Occipital lobe (tissue), 2 donors: ENCODE data around the gene ZNF546. TPM values are rescaled to one million over a fixed set of nuclear protein-coding genes. Genes with fewer than 3 reads are reported as not detected.

Experiments used
- DNase-seq: peaks from one replicate; lab custom pipeline; 2025; lab: John Stamatoyannopoulos, UW
- total RNA-seq: library from RNA; depleted of rRNA; stranded (reverse); fragments of >200 nt; gene quantifications from one replicate; pipeline ENCODE4 v1.2.3, GENCODE V29; 2014

Gene ZNF546
- total RNA-seq, 1 donor from 2014 or later = 27.5 TPM

- DNase-seq = no peak
Measured at GRCh38 chr19:40054632-40055031, 57.8 kb downstream of the ZNF546 start.

- DNase-seq = no peak
Measured at GRCh38 chr19:40055049-40055448, 58.2 kb downstream of the ZNF546 start.

GRCh38 chr19:40055832-40056504 lies 59.1 kb downstream of the ZNF546 start, which contains the start of gene ZNF780B:
Gene ZNF780B (minus strand): TSS chr19:40056231. CDS start chr19:40050332, 5,899 bp downstream.
- DNase-seq = peak; percentile 72

- no peak for DNase-seq
Measured at GRCh38 chr19:40056505-40056904, 59.6 kb downstream of the ZNF546 start.

GRCh38 chr19:40057166-40057565 lies 60.3 kb downstream of the ZNF546 start:
- DNase-seq = no peak

GRCh38 chr19:40059624-40060023 lies 62.8 kb downstream of the ZNF546 start:
- DNase-seq = no peak

- DNase-seq = no peak
Measured at GRCh38 chr19:40070058-40070457, 73.2 kb downstream of the ZNF546 start.

Other genes with a start within 250 kb of the ZNF546 start
- gene LEUTX, start 218.2 kb upstream of the ZNF546 start, total RNA-seq = not detected
- 16.7 TPM for gene DYRK1B, start 162.9 kb upstream of the ZNF546 start, total RNA-seq
- gene FBL, start 150.7 kb upstream of the ZNF546 start, total RNA-seq = 217 TPM
- gene FCGBP, start 62.4 kb upstream of the ZNF546 start, total RNA-seq = 3.1 TPM
- 75.2 TPM for gene PSMC4, start 25.9 kb upstream of the ZNF546 start, total RNA-seq
- 47.9 TPM for gene ZNF780B, start 59.2 kb downstream of the ZNF546 start, total RNA-seq
- 59.4 TPM for gene ZNF780A, start 93.9 kb downstream of the ZNF546 start, total RNA-seq
- 37.4 TPM for gene MAP3K10, start 194.4 kb downstream of the ZNF546 start, total RNA-seq
- gene TTC9B, start 221.3 kb downstream of the ZNF546 start, total RNA-seq = 59.0 TPM
- 1.7 TPM for gene CCNP, start 229.6 kb downstream of the ZNF546 start, total RNA-seq